ENCODE results near the gene PRXL2B.

The PRXL2B gene

GRCh38 chr1:2587860-2588571 is 1.4 kb downstream of the PRXL2B start:
- no peak for DNase-seq

DNA sequence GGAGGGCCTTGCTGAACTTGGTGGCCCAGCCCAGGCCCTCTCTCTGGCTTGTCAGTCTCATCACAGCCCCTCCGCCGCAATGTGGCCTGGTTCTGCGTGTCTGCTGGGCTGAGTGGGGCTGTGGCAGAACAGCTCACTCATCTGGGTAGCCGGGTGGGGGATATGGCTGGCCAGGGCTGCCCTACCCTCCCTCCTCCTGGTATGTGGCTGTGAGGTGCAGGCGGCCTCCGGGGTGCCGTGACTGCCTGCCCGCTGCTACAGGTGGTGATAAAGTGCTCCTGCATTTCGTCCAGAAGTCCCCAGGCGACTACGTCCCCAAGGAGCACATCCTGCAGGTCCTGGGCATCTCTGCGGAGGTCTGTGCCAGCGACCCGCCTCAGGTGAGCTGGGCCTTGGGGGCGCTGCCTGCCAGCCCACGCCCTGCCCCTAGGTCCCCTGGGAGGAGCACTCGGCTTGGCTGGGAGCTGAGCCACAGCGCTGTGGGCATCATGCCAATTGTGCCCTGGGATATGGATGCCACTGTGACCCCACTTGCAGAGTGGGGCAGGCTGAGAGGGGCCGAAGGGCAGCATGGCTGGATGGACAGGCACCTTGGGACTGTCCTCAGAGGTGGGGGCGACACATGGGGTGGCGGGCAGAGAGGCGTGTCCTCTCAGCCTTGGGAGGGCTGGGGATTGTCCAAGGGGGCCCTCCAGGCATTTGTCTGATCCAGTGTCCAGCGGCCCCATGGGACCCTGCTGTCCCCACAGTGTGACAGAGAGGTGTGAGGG is 2.3 kb downstream of the PRXL2B start:
- DNase-seq: no peak

DNA sequence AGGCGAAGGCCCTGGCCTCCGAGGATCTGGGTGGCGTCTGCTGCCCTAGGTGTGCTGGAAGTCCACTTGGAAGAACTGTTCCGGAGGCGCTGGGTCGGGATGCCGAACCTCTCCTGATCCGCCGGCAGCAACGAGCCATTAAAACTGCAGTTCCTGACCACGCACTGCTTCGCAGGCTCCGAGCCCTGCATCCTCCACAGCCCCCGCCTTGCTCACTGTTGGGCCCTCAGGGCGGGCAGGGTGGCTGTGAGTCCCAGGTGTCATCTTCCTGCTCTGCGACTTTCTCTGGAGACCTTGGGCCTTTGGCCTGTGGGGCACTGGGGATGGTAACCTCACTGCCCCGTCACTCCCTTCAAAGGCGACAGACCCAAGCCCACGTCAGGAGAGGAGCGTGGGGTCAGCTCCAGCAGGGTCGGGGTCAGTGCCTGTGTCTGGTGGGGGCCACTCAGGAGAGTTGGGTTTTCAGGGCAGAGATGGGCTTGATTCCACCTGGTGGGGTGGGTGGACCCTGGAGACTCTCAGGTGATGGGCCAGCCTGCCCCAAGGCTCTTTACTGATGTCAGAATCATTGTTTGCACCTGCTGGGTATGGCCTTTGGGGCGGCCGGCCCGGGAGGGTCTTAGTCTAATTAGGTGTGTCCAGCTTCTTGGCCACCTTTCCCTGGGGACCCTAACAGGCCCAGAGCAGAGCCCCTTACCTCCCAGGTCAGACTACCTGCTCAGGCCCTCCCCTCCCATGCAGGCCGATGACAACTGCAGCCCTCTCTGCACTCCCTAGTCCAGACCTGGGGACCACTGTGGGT is 3.1 kb downstream of the PRXL2B start:
- DNase-seq: no peak

DNA sequence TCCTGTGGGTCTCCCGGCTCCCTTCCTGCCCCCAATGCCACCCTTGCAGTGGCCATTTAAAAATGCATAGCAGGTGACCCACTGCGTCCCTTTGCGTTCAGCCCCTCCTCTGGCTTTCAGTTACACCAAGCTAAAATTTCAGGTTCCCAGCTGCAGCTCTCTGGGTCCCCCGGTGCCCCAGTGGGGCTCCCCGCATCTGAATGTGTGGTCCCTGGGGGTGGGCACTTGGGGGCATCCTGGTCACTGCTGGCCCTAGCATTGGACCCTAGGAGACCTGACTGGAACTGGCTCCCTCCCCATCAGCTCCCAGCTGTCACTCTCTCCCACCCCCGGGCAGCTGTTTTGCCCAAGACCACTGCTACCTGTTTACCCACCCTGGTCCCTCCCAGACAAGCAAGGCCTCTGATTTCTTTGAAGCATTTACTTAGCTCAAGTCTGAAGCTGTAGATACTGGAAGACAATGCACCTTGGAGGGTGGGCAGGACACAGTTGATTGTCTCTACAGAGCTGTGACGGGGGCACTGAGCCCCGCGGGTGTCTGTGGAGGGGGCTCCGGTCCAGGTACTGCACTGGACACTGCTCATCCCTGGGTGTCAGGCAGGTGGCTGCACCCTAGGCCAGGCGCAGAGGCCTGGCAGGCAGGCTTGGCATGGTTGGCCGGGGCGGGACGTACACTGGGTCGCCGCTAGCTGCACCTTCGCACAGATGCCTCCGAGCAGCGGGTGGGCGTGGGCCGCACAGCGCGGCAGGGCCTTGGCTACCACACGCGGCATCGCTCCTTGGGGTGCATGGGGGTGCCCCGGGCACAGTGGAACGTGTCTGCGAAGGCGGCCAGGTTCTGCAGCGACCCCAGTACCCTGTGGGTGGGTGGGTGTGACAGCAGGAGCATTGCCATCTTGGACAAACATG is 3.9 kb downstream of the PRXL2B start:
- DNase-seq: no peak

GRCh38 chr1:2591233-2591580 is 4.6 kb downstream of the PRXL2B start:
- no peak for DNase-seq

DNA sequence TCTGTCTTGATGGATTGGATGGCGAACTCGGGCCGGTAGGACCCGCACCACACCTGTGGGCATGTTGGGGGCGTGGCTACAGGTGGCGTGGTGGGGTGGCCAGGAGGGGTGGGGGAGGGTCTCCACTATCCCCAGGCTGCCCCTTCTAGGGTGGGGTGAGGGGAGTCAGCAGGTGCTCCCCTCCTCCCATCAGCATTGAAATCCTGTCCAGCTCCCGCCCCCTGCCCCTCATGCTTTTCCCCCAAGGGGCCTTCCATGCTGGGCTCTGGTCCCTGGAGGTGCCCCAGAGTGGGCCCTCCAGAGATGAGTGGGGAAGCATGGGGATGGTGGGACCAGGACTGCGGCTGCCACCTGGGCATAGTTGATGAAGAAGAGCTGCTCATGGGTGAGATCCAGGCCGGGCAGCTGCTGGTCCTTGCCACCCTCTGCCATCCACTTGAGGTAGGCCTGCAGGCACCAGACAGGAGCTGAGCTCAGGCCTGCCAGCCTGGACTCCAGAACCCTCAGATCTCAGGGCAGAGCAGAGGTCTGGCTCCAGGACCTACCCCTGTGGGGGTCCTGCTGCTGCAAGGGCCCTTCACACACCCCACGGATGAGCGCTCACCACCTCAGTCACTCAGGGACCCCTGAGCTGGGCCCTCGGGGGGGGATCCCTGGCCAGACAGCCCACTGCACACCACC is 5.1 kb downstream of the PRXL2B start:
- DNase-seq: no peak

GRCh38 chr1:2592672-2593071 is 6.1 kb downstream of the PRXL2B start:
- no peak for DNase-seq

- DNase-seq: no peak
Measured at GRCh38 chr1:2593251-2593878, 6.8 kb downstream of the PRXL2B start.

DNA sequence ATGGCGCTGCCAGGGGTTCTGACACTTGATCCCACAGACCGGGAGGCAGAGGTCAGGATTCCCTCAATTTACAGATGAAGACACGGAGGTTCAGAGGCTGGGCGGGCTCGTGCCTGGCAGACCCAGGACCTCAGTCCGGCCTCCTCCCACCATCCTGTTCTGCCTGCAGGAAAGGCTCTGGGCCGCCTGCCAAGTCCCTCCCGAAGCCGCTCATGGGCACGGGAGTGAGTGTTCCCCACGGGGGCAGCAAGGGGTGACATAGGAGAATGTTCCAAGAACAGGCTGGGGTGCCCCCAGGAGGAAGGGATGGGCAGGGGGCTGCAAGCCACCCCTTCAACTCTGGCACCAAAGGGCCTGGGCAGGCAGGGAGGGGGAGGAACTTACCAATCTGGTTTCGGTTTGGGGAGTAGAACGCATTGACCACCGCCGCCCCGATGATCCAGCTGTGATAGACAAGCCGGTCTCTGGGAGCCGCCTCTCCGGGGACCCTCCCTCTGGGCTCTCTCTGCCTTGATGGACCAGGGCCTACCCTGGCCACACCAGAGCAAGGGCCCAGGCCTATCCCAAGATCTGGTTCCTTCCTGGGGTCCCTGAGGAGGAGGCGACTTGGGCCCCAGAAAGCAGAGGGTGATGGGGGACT is 7.5 kb downstream of the PRXL2B start:
- DNase-seq: no peak

GRCh38 chr1:2594641-2595131 is 8.1 kb downstream of the PRXL2B start:
- DNase-seq: no peak

DNA sequence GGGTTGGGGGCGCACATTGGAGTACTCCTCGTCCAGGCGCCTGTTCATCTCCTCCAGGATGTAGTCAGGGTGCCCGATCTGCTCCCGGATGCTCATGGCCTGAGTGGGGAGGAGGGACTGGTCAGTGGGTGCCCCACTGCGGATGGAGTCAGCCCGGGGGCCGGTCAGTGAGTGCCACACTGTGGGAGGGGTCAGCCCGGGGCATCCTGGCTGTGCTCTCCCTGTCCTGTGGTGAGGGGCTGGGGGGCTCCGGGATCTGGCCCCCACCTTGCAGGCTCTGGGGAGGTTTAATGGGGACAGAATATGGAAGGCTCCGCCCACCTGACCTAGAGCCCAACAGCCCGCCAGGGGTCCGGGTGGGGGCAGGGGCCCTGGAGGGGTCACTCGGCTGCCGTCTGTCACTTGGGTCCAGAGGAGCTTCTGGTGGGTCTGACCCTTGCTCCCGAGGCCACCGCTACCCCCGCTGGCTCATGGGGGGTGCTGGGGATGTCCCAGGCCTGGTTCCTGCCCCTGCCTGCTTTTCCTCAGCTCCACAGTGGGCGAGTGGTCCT is 8.8 kb downstream of the PRXL2B start:
- no peak for DNase-seq

DNA sequence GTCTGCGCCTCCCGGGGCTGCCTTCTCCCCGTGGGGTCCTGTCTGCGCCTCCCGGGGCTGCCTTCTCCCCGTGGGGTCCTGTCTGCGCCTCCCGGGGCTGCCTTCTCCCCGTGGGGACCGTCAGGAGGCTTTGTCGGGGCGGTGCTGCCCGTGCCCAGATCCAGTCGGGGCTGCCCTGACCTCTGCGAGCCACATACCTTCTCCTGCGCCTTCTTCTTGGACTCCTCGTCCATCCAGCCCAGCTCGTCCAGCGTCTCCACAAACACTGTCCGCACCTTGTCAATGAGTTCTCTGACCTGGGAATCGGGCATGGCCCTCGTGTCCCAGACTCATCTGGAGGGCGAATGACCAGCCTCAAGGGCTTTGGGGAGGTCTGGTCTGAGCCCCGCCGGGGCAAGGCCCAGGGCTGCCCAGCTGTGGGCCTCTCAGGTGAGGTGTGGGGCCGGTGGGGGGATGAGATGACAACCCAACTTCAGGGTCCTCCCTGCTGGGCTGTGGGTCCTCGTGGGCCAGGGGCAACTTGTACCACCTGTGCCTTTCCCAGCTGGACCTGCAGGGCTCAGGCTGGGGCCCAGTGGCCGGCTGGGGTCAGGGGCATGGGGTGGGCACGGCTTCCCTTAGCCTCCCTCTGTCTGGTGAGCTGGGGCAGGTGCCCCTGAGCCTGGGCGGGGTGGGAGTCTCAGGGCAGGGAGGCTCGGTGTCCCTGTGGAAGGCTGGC is 9.4 kb downstream of the PRXL2B start:
- no peak for DNase-seq

DNA sequence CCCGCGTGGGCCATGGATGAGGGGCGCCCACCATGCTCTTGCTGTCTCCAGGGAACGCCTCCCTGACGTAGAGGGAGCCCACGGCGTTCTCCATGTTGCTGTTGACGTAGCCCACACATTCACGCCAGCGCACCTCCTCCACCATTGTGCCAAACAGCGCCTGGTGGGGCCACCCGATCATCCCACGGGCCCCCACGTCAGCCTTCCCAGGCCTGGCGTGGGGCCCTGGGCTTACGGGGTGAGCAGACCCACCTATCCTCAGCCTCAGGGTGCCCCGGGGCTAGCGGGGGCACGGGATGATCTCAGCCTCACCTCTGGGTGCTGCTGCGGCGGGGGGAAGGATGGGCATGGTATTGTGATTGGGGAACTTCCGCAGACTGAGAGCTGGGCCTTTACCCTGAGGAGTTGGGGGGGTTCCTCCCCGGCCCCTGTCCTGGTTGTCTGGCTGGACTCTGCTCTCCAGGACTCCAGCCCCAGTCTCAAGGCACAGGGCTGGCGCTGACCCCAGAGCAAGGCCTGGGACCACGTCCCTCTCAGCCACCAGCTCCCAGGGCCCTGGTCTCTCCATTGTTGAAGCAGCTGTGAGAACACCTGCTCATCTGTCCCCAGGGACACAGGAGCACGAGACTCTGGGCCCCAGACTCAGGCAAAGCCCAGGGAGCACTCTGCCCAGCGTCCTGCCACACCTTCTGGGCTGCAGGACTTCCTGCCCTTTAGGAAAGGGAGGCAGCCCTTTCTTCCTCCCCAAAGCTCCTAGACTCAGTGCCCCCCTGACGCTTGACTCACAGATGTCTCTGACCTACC is 10.2 kb downstream of the PRXL2B start:
- DNase-seq: no peak

GRCh38 chr1:2597441-2598328 is 11.1 kb downstream of the PRXL2B start:
- no peak for DNase-seq

DNA sequence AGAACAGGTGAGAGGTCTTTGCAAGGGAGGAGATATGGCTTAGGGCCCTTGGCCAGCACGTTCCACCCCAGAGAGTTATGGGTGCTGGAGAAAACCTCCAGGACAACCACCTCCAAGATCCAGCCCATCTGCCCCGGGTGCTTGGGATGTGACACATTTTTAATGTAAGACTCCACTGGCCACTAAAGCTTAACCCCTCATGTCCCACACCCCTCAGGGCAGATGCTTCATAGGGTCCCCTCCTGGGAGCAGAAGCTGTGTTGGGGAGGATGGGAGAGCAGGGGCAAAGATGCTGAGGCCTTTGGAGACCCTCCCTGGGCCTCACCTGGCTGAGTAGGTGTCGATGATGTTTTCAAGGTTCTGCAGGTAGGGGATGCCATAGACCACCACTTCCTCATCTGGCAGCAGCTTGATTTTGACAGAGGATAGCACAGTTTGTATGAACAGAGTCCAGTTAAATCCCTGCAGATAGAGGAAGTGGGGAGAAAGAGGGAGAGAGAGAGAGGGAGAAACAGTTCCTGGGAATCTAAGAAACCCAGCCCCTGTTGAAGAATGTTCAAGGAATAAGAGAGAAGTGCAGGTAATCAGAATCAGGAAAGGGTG is 11.9 kb downstream of the PRXL2B start:
- DNase-seq: no peak

DNA sequence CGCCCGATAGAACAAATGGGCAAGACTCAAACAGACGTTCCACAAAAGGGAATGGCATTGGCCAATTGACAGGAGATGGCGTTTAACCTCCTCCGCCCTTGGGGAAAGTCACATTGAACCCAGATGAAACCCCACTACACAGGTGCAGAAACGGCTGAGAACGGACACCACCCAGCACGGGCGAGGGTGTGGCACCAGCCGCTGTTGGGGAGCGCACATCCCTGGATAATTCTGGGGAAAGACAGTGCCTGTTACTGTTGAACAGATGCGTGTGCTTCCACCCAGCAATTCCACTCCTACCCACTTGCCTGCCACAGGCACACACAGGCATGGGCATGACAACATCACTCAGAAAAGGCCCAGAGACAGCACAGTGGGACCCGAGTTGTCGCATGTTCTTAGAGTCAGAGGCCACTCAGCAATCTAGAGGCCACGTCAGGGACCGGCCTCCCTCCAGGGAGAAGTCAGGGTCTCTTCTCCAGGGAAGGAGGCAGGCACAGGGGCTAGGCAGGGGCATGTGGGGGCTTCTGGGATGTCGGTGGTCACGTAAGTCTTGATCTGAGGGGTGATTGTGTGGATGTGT is 15.2 kb downstream of the PRXL2B start:
- DNase-seq: no peak

DNA sequence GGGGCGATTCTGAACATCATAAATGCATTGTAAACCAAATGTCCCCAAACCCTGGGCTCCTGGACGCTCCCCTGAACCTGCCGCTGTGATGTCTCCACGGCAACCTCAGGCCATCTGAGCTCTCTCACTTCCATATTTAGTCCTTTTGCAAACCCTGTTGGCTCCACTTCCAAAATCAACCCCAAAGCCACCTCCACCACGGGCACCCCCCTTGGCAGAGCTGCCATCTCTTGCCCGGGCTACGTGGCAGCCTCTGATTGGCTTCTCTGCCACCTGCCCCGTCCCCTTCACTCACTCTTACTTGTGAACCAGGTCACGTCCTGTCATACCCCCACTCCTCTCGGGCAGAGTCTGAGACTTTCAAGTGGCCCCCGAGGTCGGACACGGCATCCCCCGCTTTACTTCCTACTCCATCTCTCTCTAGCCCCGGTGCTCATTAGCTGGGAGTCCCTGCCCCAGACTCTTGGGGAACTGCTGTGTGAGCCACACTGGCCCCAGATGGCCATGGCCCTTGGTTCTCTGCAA is 15.8 kb downstream of the PRXL2B start:
- DNase-seq: no peak

All from activated CD4-positive, alpha-beta T cell treated with anti-CD3 and anti-CD28 coated beads, Interleukin-2, Interleukin-6, amounts not matched to agents 100 ng/mL and 50 ng/mL, durations not matched to agents 16 hours and 8 hours (primary cell).